Caco-2 (cell line): Measurements from ENCODE around the gene PPP1R12A. TPM values are rescaled to one million over a fixed set of nuclear protein-coding genes. Genes with fewer than 3 reads are reported as not detected.

ENCODE experiments used
- BruUV-seq: library from RNA; stranded (reverse); fragments of 400-500 nt; replicated peaks from 2 replicates; lab custom pipeline; 2021; lab: Mats Ljungman, UMichigan
- CTCF ChIA-PET: fragments of 300-600 bp; sonication (Branson Sonifier 250); formaldehyde crosslinking; loops from one replicate; lab custom pipeline; 2022; ENCODE audit warnings: antibody characterized with exemption; lab: Charles Lee
- POLR2A ChIA-PET: fragments of 300-600 bp; sonication (Branson Sonifier 250); formaldehyde crosslinking; loops from one replicate; lab custom pipeline; 2022; ENCODE audit warnings: antibody characterized with exemption; lab: Charles Lee
- DNase-seq, 2 experiments: peaks; one replicate each; pipeline versions ENCODE4 v3.0.0 to v3.0.0-alpha.2; 2020 to 2022
- H3K27me3 ChIP-seq: replicated peaks from 2 replicates; pipeline ENCODE4 v1.6.0; 2011; ENCODE audit warnings: low read length; ENCODE audit not compliant: control insufficient read depth, insufficient read depth
- H3K36me3 ChIP-seq: 2 replicates; pipeline ENCODE4 v1.5.1; 2011; ENCODE audit warnings: low read length; ENCODE audit not compliant: control insufficient read depth, insufficient read depth
- H3K4me1 ChIP-seq: fragments of 250-450 bp; sonication (Bioruptor Pico); 2 replicates; pipeline ENCODE4 v1.5.1; 2020; ENCODE audit warnings: mild to moderate bottlenecking
- H3K4me3 ChIP-seq: 2 replicates; pipeline ENCODE4 v1.5.1; 2011; ENCODE audit warnings: low read depth, mild to moderate bottlenecking, control low read depth, low read length
- H3K9me3 ChIP-seq: fragments of 250-450 bp; sonication (Bioruptor Pico); 2 replicates; pipeline ENCODE4 v1.5.1; 2020; ENCODE audit warnings: mild to moderate bottlenecking, moderate library complexity
- H3K27ac Mint-ChIP-seq: one replicate; pipeline ENCODE4 v1.8.0; 2022; ENCODE audit warnings: mixed read lengths; ENCODE audit not compliant: unreplicated experiment
- H3K27me3 Mint-ChIP-seq: one replicate; pipeline ENCODE4 v1.8.0; 2022; ENCODE audit warnings: mixed read lengths; ENCODE audit not compliant: insufficient read depth, unreplicated experiment
- H3K36me3 Mint-ChIP-seq: one replicate; pipeline ENCODE4 v1.8.0; 2022; ENCODE audit warnings: mild to moderate bottlenecking, mixed read lengths; ENCODE audit not compliant: insufficient read depth, unreplicated experiment
- H3K4me1 Mint-ChIP-seq: one replicate; pipeline ENCODE4 v1.8.0; 2022; ENCODE audit warnings: low read depth, mixed read lengths; ENCODE audit not compliant: unreplicated experiment
- H3K4me3 Mint-ChIP-seq: one replicate; pipeline ENCODE4 v1.8.0; 2022; ENCODE audit warnings: mild to moderate bottlenecking, moderate library complexity, mixed read lengths; ENCODE audit not compliant: unreplicated experiment
- H3K9me3 Mint-ChIP-seq: one replicate; pipeline ENCODE4 v1.8.0; 2022; ENCODE audit warnings: mixed read lengths; ENCODE audit not compliant: unreplicated experiment
- intact Hi-C: fragments of 100-400 bp; cut with micrococcal nuclease; formaldehyde crosslinking; loops from one replicate; pipeline ENCODE4 v1.10.0; 2022; ENCODE audit not compliant: unreplicated experiment
- total RNA-seq: library from RNA; stranded (reverse); gene quantifications from 2 replicates; pipeline ENCODE4 v1.2.3, GENCODE V29; 2022
- TF ChIP-seq, protein P1 (sequence below), 2 experiments: fragments of 200-600 bp in 1 of 2; IDR thresholded peaks; 1 replicate in 1 of 2; 2 replicates in 1 of 2; pipeline versions ENCODE4 v1.5.1 to v1.8.0; 2011 to 2022; ENCODE audit warnings: antibody characterized with exemption in 1 of 2, control low read depth in 1 of 2, inconsistent platforms in 1 of 2, low read depth in 1 of 2, low read length in 1 of 2, mild to moderate bottlenecking in 1 of 2, moderate library complexity in 1 of 2; ENCODE audit not compliant: insufficient read depth in 1 of 2, severe bottlenecking in 1 of 2, unreplicated experiment in 1 of 2

The PPP1R12A gene
- total RNA-seq, 1 experiment from 2014 or later = 62.5 TPM

DNA sequence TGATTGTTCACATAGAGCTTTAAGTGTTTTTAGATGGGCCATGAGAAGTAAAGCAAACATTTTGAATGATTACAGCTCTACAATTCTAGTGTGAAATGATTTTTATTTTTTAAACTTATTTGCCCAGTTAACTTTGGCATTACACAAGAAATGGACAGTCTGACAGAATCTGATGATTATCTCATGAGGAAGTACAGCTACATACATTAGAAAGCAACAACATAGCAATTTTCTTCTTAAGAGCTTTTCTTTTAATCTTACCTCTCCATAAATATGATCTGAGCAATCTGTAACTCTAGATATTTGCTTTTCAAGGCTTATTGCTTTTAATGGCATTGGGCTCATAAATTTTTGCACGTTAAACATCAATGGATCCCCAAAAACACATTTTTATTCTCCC is 26.5 kb upstream of the PPP1R12A start:
- no peaks in the 10 kb centered on the region for H3K36me3 Mint-ChIP-seq
- DNase-seq = no peak
- intact Hi-C loops = no loop called here
- Histone ChIP-seq H3K4me3 (no peak overlapping the region), H3K4me1 (no peaks in the 10 kb centered on the region), H3K9me3 (no peaks in the 10 kb centered on the region), H3K36me3 (no peaks in the 10 kb centered on the region), H3K27me3 (no peaks in the 10 kb centered on the region)
- CTCF ChIA-PET = no interaction called here
- H3K4me1 Mint-ChIP-seq = no peaks in the 10 kb centered on the region
- no peak overlapping the region for H3K4me3 Mint-ChIP-seq
- TF ChIP-seq, protein P1, sequence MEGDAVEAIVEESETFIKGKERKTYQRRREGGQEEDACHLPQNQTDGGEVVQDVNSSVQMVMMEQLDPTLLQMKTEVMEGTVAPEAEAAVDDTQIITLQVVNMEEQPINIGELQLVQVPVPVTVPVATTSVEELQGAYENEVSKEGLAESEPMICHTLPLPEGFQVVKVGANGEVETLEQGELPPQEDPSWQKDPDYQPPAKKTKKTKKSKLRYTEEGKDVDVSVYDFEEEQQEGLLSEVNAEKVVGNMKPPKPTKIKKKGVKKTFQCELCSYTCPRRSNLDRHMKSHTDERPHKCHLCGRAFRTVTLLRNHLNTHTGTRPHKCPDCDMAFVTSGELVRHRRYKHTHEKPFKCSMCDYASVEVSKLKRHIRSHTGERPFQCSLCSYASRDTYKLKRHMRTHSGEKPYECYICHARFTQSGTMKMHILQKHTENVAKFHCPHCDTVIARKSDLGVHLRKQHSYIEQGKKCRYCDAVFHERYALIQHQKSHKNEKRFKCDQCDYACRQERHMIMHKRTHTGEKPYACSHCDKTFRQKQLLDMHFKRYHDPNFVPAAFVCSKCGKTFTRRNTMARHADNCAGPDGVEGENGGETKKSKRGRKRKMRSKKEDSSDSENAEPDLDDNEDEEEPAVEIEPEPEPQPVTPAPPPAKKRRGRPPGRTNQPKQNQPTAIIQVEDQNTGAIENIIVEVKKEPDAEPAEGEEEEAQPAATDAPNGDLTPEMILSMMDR (IDR thresholded peaks at IDR 0.05; ENCODE audit: insufficient read depth in 1 of 2, low read depth in 1 of 2, low read length in 1 of 2, severe bottlenecking in 1 of 2, unreplicated experiment in 1 of 2) = no peak
- no TSS peak for BruUV-seq
- POLR2A ChIA-PET = interaction anchor here (0.6 kb wide), 1 partner anchor 1516 kb away, joined by 4 read pairs; no protein-coding TSS in a partner anchor
- H3K9me3 Mint-ChIP-seq = no peaks in the 10 kb centered on the region
- no peak overlapping the region for H3K27ac Mint-ChIP-seq
- no peaks in the 10 kb centered on the region for H3K27me3 Mint-ChIP-seq

DNA sequence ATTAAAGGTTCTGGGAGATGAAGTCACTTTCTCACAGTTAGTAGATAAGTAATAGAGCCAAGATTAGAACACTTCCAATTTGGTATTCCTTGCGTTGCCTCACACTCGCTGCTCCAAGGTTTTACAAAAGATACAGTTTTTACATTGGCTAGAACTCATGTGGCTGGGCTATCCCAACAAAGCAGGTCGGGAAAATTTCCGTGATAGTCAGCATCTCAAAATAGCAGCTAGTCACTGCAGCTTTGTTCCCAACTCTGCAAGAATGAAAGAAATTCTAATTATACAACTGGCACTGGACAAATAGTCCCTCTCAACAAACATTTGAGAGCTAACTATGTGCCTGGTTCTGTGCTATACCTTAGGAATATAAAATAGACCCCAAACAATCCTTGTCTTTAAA is 24.6 kb upstream of the PPP1R12A start:
- Histone ChIP-seq H3K9me3 (peaks cover 3% of the 10 kb centered on the region; the same call in 1 of the 2 replicates), H3K27me3 (no peaks in the 10 kb centered on the region; the same call in 1 of the 2 replicates), H3K4me3 (no peak overlapping the region), H3K4me1 (no peaks in the 10 kb centered on the region), H3K36me3 (no peaks in the 10 kb centered on the region)
- Mint-ChIP-seq H3K9me3 (peaks cover 11% of the 10 kb centered on the region), H3K4me3 (no peak overlapping the region), H3K27me3 (peaks cover 6% of the 10 kb centered on the region), H3K27ac (no peak overlapping the region), H3K4me1 (no peaks in the 10 kb centered on the region), H3K36me3 (no peaks in the 10 kb centered on the region)
- TF ChIP-seq, protein P1 (IDR thresholded peaks at IDR 0.05; ENCODE audit: insufficient read depth in 1 of 2, low read depth in 1 of 2, low read length in 1 of 2, severe bottlenecking in 1 of 2, unreplicated experiment in 1 of 2) = no peak
- BruUV-seq = no TSS peak
- ChIA-PET CTCF (no interaction called here), POLR2A (no interaction called here)
- no peak for DNase-seq
- intact Hi-C loops = no loop called here

- Histone ChIP-seq H3K4me3 (no peak overlapping the region), H3K27me3 (no peaks in the 10 kb centered on the region; the same call in 1 of the 2 replicates), H3K9me3 (peaks cover 6% of the 10 kb centered on the region; the same call in 1 of the 2 replicates), H3K36me3 (no peaks in the 10 kb centered on the region), H3K4me1 (no peaks in the 10 kb centered on the region)
- intact Hi-C loops = no loop called here
- no peaks in the 10 kb centered on the region for H3K4me1 Mint-ChIP-seq
- H3K27me3 Mint-ChIP-seq = peaks cover 9% of the 10 kb centered on the region
- no TSS peak for BruUV-seq
- POLR2A ChIA-PET = no interaction called here
- H3K36me3 Mint-ChIP-seq = no peaks in the 10 kb centered on the region
- CTCF ChIA-PET = no interaction called here
- DNase-seq = no peak
- H3K9me3 Mint-ChIP-seq = peaks cover 13% of the 10 kb centered on the region
- no peak overlapping the region for H3K4me3 Mint-ChIP-seq
- TF ChIP-seq, protein P1 (IDR thresholded peaks at IDR 0.05; ENCODE audit: insufficient read depth in 1 of 2, low read depth in 1 of 2, low read length in 1 of 2, severe bottlenecking in 1 of 2, unreplicated experiment in 1 of 2) = no peak
- no peak overlapping the region for H3K27ac Mint-ChIP-seq
These were observed 22.0 kb upstream of the PPP1R12A start for GRCh38 chr12:79956896-79957295.
